Neural cell (in vitro differentiated cells): Measurements from ENCODE around the gene HMGCLL1.

Source experiments
- CTCF ChIP-seq: fragments of 450-650 bp; IDR thresholded peaks from 2 replicates; pipeline ENCODE4 v1.5.1; 2014; ENCODE audit warnings: antibody characterized with exemption, mild to moderate bottlenecking, moderate library complexity; ENCODE audit not compliant: poor library complexity, severe bottlenecking
- EP300 ChIP-seq: fragments of 450-650 bp; conservative IDR thresholded peaks from 2 replicates; pipeline ENCODE4 v1.6.1; 2014; ENCODE audit warnings: antibody characterized with exemption, mild to moderate bottlenecking, moderate library complexity; ENCODE audit not compliant: poor library complexity, severe bottlenecking
- EZH2 ChIP-seq: fragments of 200-600, 300-800 bp; shearing (Covaris generic), sonication (generic); IDR thresholded peaks from 2 replicates; pipeline ENCODE4 v1.6.1; 2014; ENCODE audit warnings: antibody characterized with exemption, low read length, borderline replicate concordance, mild to moderate bottlenecking; ENCODE audit not compliant: insufficient read depth, poor library complexity, severe bottlenecking
- POLR2AphosphoS5 ChIP-seq: IDR thresholded peaks from 2 replicates; pipeline ENCODE4 v1.6.1; 2012
- RAD21 ChIP-seq: fragments of 450-650 bp; conservative IDR thresholded peaks from 2 replicates; pipeline ENCODE4 v1.6.1; 2014; ENCODE audit warnings: antibody characterized with exemption, mild to moderate bottlenecking, moderate library complexity
- REST ChIP-seq: IDR thresholded peaks from 2 replicates; pipeline ENCODE4 v1.6.1; 2012; ENCODE audit warnings: borderline replicate concordance
- TAF1 ChIP-seq: IDR thresholded peaks from 2 replicates; pipeline ENCODE4 v1.6.1; 2012; ENCODE audit warnings: low read depth

GRCh38 chr6:55448451-55448850, 130.5 kb downstream of the HMGCLL1 start:
- no peak for TF ChIP-seq RAD21
- TF ChIP-seq CTCF = no peak
- no peak for TF ChIP-seq POLR2AphosphoS5
- TF ChIP-seq REST = no peak
- TF ChIP-seq EZH2 = no peak
- no peak for TF ChIP-seq EP300
- no peak for TF ChIP-seq TAF1
